AG08396 (cell line): ENCODE data around the gene SCN1B.
"Not testable (repeated sequence)": the region's sequence is repeated elsewhere in the genome, so short reads cannot be mapped to it uniquely, and the experiment has no call there.

Source experiments
- DNase-seq: peaks from one replicate; pipeline ENCODE4 v3.0.0; 2012; ENCODE audit warnings: low spot score, mixed read lengths

Gene SCN1B

DNA sequence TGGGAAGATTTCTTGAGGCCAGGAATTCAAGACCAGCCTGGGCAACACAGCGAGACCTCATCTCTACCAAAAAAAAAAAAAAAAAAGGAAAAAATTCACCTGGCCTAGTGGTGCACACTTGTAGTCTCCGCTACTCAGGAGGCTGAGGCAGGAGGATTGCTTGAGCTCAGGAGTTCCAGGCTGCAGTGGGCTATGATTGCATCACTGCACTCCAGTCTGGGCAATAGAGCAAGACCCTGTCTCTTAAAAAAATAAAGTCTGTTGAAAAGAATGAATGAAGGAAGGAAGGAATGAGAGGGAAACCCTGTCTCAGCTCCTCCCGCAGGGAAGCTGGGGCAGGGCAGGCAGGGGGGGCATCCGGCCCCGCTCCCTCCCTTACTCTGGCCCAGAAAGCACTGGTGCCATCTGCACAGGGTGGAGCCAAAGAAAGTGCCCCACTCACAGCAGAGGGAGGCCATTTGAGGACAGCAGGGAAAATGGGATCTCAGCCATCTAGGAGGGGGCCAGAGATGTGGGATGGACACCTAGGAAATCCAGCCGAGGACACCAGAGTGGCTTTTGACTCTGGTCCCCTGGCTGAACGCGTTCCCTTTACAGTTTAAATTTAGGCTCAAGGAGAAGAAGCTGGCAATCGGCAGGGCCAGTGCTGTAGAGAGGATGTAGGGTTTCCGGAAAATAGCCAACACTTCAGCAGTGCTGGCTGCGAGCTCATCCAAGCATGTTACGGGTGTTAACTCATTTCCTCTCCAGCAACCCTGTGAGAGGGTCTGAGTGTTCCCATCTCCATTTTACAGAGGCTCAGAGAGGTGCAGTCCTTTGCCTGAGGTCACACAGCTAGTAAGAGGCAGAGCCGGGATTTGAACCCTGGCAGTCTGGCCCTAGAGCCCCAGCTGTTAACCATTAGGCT, 7.7 kb downstream of the SCN1B start:
- DNase-seq: no peak

DNA sequence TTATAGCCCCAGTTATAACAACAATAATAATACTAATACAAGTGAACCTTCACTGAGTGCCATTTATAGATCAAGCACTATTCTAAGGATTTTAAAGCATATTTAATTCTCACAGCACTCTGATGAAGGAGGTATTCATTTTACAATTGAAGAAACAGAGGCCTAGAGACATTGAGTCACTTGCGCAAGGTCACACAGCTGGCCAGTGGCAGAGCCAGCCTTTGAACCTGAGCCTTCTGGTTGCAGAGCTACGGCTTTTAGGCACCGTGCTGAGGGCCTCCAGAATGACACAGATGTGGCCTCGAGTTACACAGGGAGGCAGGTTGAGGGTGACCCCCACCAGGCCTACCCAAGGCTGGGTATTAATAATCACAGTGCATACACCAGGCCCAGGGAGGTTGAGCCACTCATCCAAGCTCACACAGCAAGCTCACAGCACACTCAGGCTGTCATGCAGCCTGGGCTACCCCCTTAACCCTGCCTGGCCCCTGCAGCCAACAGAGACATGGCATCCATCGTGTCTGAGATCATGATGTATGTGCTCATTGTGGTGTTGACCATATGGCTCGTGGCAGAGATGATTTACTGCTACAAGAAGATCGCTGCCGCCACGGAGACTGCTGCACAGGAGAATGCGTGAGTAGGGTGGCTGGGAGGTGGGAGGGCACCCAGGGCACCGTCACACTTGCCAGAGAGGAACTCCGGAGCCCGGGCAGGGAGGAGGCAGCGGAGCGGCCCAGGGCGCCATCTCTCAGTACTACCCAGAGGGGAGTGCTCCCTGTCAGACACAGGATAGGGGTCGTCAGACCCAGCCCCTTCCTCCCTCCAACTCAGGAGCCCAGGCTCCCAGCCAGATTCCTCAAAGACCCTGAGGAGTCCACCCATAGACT, 8.6 kb downstream of the SCN1B start:
- no peak for DNase-seq

DNA sequence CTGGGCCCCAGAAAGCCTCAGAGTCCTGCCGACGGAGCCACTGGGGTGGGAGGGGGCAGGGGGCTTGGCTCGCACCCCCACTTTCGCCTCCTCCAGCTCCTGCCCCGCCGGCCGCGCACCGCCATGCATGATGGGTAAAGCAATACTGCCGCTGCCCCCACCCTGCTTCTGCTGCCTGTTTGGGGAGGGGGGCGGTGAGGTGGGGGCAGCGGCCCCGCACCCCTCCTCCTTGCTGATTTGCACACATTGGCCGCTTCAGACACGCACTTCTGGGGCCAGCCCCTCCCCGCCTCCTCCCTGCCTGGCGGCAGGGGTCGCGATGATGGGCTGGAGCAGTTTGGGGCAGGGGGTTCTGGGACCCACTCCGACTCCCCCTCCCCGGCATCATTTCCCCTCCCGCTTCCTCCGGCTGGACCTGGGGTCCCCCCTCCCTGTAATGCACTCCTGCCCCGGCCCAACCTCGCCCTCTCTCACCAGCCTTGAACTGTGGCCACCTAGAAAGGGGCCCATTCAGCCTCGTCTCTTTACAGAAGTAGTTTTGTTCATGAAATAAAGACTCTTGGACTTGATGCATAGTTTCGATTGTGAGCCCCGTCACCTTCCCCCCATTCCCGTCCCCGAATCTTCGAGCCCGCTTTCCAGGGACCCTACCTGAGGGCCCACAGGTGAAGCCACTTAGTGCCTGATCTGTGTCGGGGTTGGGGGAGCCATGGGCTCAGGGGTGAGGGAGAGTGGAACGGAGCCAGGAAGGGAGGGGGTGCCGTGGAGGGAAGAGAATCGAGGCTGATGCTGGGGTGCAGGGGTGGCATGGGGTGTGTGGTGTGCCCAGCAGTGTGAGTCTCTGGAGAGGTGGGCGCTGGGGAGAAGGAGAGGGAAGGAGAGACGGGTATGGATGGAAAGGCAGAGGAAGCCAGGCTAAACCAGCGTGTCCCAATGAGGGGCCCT, 9.9 kb downstream of the SCN1B start:
- no peak for DNase-seq

DNA sequence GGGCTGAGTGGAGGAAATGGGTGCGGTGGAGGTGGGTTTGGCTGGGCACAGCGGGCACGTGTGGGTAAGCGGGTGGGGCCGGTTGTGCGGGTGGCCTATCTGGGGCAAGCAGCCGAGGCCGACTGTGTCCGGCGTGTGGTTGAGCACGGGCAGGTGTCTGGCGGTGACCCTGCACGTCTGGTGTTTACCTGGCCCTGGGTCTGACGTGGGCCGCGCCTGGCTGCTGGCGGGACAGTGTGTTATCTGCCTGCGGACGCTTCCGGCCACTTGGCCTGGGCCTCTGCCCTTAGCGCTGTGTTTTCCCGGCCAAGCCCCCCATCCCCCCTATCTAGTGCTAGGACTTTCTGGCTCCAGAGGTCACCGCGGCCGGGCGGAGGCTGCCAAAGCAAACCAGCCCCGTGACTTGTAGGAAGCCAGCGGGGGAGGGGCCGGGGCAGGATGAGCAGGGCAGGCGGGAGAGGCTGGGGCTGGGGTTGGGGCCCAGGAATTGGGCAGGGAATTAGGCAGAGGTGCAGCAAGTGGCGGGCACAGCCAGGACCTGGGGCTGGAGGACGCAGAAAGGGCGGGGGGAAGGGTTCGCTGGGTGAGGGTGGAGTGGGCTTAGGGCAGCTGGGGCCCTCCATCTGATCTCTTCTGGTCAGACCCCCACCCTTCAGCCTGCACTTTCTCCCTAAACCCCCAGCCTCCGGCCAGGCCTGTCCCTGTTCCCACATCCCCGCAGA, 10.7 kb downstream of the SCN1B start:
- DNase-seq: peak; percentile 65

DNA sequence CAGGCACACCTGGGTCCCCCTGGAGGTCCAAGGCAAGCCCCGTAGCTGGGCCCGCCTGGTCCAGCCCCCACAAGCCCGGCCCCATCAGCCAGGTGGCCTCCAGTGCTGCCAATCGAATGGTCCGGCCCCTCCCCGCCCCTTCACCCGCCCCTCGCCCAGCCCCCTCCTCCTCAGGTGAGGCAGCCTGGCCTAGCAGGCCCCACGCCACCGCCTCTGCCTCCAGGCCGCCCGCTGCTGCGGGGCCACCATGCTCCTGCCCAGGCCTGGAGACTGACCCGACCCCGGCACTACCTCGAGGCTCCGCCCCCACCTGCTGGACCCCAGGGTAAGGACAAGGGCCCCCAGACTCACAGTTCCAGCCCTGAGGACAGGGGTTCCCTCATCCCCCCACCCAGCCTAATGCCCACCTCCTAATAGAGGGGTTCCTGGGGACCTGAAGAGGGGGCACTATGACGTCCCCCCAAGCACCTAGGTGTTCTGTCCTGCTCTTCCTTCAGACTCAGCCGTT, 11.3 kb downstream of the SCN1B start, which contains the start of gene HPN:
Gene HPN (plus strand): TSS at position 174 of the 508 bp plus-strand sequence. CDS start 786 bp downstream, outside the sequence.
- no peak for DNase-seq

DNA sequence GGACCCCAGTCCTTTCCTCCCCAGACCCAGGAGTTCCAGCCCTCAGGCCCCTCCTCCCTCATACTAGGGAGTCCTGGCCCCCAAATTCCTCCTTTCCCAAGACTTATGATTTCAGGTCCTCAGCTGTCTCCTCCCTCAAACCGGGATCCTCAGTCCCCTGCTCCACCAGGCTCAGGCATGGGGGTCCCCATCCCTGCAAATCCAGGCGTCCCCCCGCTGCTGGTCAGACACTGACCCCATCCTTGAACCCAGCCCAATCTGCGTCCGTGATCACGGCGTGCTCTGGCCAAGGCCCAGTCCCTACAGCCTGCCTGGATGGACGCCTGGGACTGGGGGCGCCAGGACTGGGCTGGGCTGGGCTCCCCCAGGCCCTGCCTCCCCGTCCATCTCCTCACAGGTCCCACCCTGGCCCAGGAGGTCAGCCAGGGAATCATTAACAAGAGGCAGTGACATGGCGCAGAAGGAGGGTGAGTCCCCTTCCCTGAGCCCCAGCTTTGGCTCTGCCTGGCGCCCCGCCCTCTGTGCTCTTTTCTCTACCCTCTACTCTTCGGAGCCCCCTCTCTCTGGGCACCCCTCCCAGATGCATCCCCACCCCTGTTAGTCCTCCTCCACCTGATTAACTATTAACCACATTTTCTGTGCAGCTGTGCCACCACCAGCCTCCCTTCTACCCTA, 11.9 kb downstream of the SCN1B start:
- DNase-seq: no peak

DNA sequence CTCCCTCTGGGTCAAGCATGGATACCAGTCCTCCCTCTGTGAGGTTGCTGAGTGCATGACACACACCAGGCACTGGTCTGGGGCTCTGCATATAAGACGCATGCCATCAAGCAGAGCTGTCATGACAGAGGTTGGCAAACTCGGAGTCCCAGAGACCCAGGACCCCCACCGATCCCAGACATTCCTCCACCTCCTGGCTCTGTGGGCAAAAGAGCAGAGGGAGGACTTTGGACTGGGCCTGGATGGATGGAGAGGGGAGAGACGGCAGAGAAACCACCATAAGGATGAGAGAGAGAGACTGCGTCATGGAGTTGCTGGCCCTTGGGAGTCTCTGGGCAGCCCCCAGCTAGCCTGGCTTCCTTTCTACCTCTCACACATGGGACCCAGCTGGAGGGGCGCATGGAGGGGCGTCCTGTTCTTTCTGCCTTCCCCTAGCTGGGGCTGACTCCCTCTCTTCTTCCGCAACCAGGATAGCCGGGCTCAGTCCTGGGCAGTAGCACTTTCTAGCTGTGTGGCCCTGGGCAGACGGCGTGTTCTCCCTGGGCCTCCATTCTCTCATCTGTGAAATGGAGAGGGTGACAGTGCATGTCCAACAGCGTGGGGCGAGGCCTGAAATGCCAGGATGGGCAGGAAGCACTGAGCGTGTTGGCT, 12.8 kb downstream of the SCN1B start:
- DNase-seq: no peak

DNA sequence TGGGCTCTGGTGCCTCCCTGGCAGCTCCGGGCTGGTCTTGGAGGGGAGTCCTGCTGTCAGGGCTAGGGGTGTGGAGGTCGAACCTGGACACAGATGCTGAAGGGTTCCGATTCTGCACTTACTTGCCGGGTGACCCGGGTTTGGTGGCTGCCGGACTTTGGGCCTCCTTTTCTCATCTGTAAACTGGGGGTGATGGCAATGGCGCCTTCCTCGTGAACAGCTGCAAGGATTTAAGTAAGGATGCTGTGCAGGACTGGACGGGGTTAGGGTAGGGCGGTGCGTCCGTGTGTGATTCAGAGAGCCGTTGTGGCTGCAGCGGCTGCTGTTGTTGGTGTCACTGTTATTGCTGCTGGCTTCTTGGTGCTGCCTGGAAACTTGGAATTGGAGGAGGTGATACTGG, 13.6 kb downstream of the SCN1B start:
- no peak for DNase-seq

DNA sequence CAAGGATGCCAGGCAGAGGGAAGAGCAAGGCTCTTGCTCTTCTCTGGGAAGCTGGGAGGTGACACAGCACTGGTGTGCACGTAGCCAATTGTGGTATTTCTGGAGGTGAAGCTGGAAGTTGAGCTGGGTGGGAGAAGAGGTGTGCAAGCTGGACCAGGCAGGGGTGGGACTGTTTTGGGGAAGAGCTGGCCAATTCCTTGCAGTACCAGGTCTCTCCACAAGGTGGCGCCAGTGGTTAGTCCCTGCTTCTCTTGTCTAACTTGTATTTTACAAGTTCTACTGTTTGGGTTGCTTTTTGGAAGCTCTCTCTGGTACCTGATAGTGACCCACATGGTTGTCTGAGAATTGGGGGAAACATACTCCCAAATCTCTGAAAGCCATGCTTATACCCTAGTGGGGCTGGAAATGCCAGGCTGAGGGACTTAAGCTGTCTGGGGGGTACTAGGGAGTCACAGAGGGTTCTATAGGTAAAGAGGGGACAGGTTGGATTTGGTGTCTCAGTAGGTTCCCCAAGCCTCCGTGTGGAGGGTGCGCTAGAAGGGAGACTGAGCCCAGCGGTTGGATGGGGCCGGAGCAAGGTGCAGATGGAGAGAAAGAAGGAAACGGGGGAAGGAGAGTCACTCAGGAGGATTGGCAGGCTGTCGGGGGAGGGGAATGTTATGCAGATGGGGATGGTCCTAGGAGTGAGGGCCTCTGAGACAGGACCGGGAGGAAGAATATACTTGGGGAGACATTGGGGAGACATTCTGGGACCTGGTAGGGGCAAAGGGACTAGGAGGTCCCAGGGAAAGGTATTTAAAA, 14.2 kb downstream of the SCN1B start:
- peak; percentile 85 for DNase-seq

DNA sequence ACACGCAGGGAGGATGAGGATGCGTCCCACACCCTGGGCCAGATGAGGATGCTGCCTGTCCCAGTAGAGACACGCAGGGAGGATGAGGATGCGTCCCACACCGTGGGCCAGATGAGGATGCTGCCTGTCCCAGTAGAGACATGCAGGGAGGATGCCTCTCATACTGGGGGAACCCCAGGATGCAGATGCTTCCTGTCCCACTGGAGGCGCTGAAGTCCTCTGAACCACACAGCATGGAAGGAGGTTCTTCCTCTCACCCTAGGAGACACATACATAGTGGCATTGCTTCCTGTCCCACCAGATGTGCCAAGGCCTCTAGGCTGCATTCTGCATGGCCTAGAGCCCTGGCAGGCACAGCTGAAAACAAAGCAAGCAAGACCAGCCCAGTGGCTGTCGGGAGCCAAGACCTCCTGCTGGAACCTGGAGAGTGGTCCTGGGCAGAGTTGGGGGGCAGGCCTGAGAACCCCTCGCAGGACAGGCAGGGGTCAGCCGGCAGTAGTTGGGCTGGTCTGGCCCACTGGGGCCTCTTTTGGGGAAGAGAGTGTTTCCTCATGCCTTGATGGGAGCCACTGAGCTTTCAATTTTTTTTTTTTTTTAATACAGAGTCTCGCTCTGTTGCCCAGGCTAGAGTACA, 15.5 kb downstream of the SCN1B start:
- DNase-seq: peak; percentile 66

DNA sequence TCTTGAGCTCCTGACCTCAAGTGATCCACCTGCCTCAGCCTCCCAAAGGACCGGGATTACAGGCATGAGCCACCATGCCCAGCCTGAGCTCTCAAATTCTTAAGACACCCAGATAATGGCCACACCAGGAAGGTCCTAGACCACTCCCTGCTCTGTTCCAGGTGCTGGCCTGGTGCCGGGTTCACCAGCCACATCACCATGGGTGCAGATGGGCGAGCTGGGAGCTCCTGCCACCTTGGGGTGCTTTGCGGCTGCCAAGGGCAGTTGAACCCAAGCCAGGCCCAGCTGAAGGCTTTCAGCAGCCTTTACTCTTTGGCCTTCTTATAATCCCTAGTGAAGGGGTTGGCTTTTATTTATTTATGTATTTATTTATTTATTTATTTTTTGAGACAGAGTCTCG, 16.2 kb downstream of the SCN1B start:
- no peak for DNase-seq

DNA sequence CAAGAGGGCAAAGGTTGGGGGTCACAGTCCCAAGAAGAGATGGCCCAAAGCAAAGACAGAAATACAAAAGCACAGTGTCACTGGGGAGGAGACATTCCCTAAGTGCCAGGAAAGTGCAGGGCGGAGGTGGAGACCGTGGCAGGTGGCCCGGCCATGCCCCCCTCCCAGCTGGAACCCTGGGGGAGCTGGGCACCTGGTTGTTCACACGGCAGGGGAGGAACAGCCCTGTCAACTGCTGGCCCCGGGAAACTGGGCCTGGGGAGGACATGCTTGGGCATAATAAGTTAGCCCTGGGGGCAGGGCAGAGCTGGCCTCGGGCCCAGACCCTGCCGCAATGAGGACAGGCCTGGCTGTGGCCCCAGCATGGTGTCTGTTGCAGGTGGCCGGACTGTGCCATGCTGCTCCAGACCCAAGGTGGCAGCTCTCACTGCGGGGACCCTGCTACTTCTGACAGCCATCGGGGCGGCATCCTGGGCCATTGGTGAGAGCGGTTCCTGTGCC, 18.7 kb downstream of the SCN1B start:
- DNase-seq: no peak

DNA sequence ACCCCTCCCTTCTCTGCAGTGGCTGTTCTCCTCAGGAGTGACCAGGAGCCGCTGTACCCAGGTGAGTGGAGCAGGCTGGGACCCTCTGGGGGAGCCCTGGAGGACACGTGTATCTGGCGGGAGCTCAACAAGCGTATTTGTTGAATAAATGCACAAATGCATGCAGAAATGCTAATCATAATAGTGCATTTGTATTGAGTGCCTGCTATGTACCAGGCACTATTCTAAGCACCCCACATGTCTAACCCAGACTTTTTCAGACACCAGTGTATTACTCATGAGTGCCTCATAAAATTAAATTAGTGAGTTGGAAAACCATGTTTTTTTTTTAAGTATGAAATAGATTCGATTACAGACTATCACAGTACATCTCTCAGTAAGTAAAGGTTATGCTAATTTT, 19.2 kb downstream of the SCN1B start:
- no peak for DNase-seq

DNA sequence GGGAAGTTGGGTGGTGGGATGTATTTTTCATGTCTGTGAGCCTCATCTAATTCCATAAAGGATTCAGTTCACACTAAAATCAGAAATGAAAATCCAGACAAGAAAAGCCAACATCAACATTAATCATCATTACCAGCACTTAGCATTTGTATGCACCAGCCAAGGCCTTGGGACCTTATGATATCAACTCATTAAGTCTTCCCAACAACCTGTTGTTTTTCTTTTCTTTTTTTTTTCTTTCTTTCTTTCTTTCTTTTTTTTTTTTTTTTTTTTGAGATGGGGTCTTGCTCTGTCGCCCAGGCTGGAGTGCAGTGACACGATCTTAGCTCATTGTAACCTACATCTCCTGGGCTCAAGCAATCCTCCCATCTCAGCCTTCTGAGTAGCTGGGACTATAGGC, 20.4 kb downstream of the SCN1B start:
- not testable (repeated sequence) for DNase-seq

DNA sequence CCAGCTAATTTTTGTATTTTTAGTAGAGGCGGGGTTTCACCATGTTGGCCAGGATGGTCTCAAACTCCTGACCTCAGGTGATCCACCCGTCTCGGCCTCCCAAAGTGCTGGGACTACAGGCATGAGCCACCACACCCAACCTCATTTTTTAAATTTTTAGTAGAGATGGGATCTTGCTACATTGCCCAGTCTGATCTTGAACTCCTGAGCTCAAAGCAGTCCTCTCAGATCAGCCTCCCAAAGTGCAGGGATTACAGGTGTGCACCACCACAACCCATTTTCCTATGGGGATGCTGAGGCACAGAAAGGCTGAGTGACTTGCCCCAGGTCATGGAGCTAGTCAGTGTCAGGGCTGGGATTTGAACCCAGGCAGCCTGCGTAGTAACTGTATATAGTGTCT, 21.0 kb downstream of the SCN1B start:
- DNase-seq: not testable (repeated sequence)

DNA sequence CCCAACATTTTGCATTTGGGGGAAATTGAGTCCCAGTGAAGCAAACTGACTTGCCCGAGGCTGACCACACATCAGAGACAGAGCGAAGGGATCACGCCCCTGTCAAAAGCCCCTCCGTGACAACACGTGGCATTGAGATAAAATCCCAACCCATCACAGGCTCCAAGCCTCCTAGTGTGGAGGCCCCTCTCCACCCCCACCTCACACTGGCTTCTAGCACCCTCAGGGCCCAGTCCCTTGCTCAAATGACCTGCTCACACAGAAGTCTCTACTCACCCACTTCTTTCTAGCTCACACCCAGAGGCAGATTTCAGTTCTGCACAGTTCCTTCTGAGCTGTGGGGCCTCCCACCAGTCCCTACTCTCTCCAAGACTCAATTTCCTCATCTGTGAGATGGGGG, 21.5 kb downstream of the SCN1B start:
- DNase-seq: no peak

DNA sequence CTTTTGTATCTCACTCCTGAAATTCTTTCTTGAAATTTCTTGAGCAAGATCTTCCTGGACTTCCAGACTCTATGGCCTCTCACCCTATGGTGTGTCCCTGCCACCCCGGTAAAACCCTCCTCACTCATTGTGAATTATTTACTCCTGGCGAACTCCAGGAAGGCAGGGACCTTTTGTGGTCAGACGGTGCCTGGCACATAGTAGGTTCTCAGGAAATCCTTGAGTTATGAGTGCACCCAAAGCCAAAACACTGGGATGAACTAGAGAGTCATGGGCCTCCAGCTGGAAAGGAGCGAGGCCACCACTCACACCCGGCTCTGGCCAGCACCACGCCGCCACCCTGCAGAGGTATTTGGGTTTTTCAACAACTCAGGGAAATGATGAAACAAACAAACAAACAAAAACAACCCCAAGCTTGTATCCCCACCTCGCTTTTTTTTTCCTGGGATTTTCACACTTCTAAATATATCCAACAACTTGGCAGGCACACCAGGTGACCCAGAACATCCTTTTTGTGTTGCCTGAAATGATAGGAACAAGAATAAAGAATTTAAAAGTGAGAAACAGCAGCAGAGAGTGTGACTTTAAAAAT, 22.4 kb downstream of the SCN1B start:
- DNase-seq: no peak
